ENCODE data around the gene SDF4. TPM values are rescaled to one million over a fixed set of nuclear protein-coding genes. Genes with fewer than 3 reads are reported as not detected.
"Not testable (repeated sequence)": the region's sequence is repeated elsewhere in the genome, so short reads cannot be mapped to it uniquely, and the experiment has no call there.

Gene SDF4
- total RNA-seq, 4 donors from 2014 or later = 93.3 to 170 (median 110) TPM

DNA sequence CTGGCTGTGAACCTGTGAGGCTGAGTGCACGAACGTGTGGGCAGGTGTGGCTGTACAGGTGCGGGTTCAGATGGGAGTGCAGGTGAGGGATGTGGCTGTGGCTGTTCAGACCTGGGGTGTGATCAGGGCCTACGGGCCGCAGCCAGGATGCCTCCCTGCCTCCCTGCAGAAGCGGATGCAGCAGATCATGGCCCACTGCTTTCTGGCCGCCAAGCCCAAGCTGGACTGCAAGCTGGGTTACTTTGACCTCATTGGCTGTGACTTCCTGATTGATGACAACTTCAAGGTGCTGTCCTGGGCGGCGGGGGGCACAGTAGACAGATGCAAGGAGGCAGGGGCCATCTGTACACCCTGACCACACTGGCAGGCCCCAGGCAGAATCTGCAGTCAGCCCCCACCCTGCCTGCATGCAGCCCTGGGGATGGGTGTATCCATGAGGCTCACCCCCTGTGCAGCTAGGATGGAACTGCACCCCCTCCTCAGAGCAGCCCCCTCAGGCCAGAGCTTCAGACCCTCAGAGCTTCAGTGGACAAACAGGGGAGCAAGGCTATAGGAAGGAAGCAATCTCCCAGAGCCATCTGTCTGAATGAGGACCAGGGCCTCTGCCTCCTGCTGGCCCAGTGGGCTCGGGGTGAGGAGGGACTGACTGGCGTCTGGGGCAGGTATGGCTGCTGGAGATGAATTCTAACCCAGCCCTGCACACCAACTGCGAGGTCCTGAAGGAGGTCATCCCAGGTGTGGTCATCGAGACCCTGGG is 35.2 kb downstream of the SDF4 start:
- Histone ChIP-seq H3K4me3 (no peak overlapping the region), H3K36me3 (no peaks in the 10 kb centered on the region), H3K27ac (no peak overlapping the region), H3K4me1 (peaks cover 0 to 12% (median 3%) of the 10 kb centered on the region in 4 donors), H3K27me3 (peaks cover 0 to 14% of the 10 kb centered on the region in 2 donors), H3K9me3 (peaks cover 0 to 39% (median 3%) of the 10 kb centered on the region in 4 donors)
- no peak for DNase-seq (ENCODE audit: low spot score in 2 of 2)
- TF ChIP-seq, protein P1, sequence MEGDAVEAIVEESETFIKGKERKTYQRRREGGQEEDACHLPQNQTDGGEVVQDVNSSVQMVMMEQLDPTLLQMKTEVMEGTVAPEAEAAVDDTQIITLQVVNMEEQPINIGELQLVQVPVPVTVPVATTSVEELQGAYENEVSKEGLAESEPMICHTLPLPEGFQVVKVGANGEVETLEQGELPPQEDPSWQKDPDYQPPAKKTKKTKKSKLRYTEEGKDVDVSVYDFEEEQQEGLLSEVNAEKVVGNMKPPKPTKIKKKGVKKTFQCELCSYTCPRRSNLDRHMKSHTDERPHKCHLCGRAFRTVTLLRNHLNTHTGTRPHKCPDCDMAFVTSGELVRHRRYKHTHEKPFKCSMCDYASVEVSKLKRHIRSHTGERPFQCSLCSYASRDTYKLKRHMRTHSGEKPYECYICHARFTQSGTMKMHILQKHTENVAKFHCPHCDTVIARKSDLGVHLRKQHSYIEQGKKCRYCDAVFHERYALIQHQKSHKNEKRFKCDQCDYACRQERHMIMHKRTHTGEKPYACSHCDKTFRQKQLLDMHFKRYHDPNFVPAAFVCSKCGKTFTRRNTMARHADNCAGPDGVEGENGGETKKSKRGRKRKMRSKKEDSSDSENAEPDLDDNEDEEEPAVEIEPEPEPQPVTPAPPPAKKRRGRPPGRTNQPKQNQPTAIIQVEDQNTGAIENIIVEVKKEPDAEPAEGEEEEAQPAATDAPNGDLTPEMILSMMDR (IDR thresholded peaks at IDR 0.05) = no peak
- TF ChIP-seq EP300 (IDR thresholded peaks at IDR 0.05) = no peak
- TF ChIP-seq POLR2A (IDR thresholded peaks at IDR 0.05) = no peak
- 79 to 80% methylated on average over 10 of the region's 13 CpGs for WGBS, 2 donors

DNA sequence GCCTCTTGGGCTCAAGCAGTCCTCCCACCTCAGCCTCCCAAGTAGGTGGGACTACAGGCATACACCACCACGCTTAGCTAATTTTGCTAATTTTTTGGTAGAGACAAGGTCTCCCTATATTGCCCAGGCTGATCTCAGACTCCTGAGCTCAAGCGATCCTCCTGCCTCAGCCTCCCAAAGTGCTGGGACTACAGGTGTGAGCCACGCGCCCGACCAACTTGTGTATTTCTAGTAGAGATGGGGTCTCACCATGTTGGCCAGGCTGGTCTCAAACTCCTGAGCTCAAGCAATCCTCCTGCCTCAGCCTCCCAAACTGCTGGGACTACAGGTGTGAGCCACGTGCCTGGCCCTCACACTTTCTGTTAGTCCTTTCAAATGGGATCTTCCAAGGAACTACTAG is 36.1 kb downstream of the SDF4 start:
- not testable (repeated sequence) for H3K27ac ChIP-seq; H3K4me3 ChIP-seq; H3K4me1 ChIP-seq; H3K36me3 ChIP-seq; DNase-seq (ENCODE audit: low spot score in 2 of 2)
- WGBS, 2 donors = 88 to 99% methylated on average over 6 of the region's 6 CpGs
- H3K27me3 ChIP-seq = peaks cover 0 to 11% of the 10 kb centered on the region in 2 donors
- peaks cover 0 to 44% (median 3%) of the 10 kb centered on the region in 4 donors for H3K9me3 ChIP-seq

DNA sequence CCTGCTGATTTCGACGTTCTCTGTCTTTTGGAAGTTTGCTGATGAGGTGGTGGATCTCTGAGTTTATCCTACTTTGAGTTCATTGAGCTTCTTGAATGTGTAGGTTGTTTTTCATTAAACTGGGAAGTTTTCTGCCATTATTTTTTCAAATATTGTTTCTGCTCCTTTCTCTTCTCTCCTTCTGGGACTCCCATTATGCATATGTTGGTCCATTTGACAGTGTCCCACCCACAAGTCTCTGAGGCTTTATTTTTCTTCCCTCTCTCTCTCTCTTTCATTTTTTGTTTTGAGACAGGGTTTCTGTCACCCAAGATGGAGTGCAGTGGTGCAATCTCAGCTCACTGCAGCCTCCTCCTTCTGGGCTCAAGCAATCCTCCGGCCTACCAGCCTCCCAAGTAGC is 37.1 kb downstream of the SDF4 start:
- H3K4me3 ChIP-seq = no peak overlapping the region
- DNase-seq (ENCODE audit: low spot score in 2 of 2) = no peak
- no peaks in the 10 kb centered on the region for H3K4me1 ChIP-seq
- no peak overlapping the region for H3K27ac ChIP-seq
- H3K36me3 ChIP-seq = no peaks in the 10 kb centered on the region
- WGBS, 2 donors = 88 to 89% methylated on average over 3 of the region's 3 CpGs
- peaks cover 0 to 44% (median 3%) of the 10 kb centered on the region in 4 donors for H3K9me3 ChIP-seq
- TF ChIP-seq EP300 (IDR thresholded peaks at IDR 0.05) (no peak), POLR2A (IDR thresholded peaks at IDR 0.05) (no peak)
- TF ChIP-seq, protein P1 (IDR thresholded peaks at IDR 0.05) = no peak
- H3K27me3 ChIP-seq = peaks cover 0 to 1% of the 10 kb centered on the region in 2 donors

- H3K27ac ChIP-seq = no peak overlapping the region
- WGBS, 2 donors = 79 to 95% methylated on average over 11 of the region's 11 CpGs
- no peak for DNase-seq (ENCODE audit: low spot score in 2 of 2)
- TF ChIP-seq EP300 (IDR thresholded peaks at IDR 0.05) = no peak
- TF ChIP-seq POLR2A (IDR thresholded peaks at IDR 0.05) = no peak
- TF ChIP-seq, protein P1 (IDR thresholded peaks at IDR 0.05) = no peak
- no peaks in the 10 kb centered on the region for H3K27me3 ChIP-seq
- peaks cover 0 to 47% (median 3%) of the 10 kb centered on the region in 4 donors for H3K9me3 ChIP-seq
- no peak overlapping the region for H3K4me3 ChIP-seq
- no peaks in the 10 kb centered on the region for H3K36me3 ChIP-seq
- H3K4me1 ChIP-seq = no peaks in the 10 kb centered on the region
Observed at GRCh38 chr1:1191734-1192133, 40.1 kb downstream of the SDF4 start.

GRCh38 chr1:1189111-1189510 is 42.7 kb downstream of the SDF4 start:
- 65 to 68% methylated on average over 5 of the region's 5 CpGs for WGBS, 2 donors
- no peaks in the 10 kb centered on the region for H3K27me3 ChIP-seq
- no peaks in the 10 kb centered on the region for H3K36me3 ChIP-seq
- peaks cover 0 to 27% (median 0%) of the 10 kb centered on the region in 4 donors for H3K9me3 ChIP-seq
- TF ChIP-seq, protein P1 (IDR thresholded peaks at IDR 0.05) = no peak
- TF ChIP-seq POLR2A (IDR thresholded peaks at IDR 0.05) (no peak), EP300 (IDR thresholded peaks at IDR 0.05) (no peak)
- no peaks in the 10 kb centered on the region for H3K4me1 ChIP-seq
- no peak overlapping the region for H3K27ac ChIP-seq
- no peak overlapping the region for H3K4me3 ChIP-seq
- DNase-seq (ENCODE audit: low spot score in 2 of 2) = no peak
